Measurements from ENCODE around the gene DNPH1.

DNA sequence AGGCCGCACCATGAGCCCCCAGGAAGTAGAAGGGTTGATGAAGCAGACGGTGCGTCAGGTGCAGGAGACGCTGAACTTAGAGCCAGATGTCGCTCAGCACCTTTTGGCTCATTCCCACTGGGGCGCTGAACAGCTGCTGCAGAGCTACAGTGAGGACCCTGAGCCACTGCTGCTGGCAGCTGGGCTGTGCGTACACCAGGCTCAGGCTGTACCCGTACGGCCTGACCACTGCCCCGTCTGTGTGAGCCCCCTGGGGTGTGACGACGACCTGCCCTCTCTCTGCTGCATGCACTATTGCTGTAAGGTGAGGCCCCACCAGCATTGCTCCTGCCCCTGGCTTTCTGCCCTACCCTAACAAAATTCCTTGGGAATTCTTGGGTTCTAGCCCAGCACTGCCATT lies 13.1 kb downstream of the DNPH1 start:
- TF ChIP-seq, protein P1, sequence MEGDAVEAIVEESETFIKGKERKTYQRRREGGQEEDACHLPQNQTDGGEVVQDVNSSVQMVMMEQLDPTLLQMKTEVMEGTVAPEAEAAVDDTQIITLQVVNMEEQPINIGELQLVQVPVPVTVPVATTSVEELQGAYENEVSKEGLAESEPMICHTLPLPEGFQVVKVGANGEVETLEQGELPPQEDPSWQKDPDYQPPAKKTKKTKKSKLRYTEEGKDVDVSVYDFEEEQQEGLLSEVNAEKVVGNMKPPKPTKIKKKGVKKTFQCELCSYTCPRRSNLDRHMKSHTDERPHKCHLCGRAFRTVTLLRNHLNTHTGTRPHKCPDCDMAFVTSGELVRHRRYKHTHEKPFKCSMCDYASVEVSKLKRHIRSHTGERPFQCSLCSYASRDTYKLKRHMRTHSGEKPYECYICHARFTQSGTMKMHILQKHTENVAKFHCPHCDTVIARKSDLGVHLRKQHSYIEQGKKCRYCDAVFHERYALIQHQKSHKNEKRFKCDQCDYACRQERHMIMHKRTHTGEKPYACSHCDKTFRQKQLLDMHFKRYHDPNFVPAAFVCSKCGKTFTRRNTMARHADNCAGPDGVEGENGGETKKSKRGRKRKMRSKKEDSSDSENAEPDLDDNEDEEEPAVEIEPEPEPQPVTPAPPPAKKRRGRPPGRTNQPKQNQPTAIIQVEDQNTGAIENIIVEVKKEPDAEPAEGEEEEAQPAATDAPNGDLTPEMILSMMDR (IDR thresholded peaks at IDR 0.05), result no peak
- no peak for TF ChIP-seq POLR2A (IDR thresholded peaks at IDR 0.05)
